ENCODE data around the gene CTTN. TPM values are rescaled to one million over a fixed set of nuclear protein-coding genes. Genes with fewer than 3 reads are reported as not detected.
A peak's percentile ranks its signal among the peaks of the same experiment; 100 is the strongest.
"Not testable (repeated sequence)": the region's sequence is repeated elsewhere in the genome, so short reads cannot be mapped to it uniquely, and the experiment has no call there.

The CTTN gene
- polyA plus RNA-seq, 3 donors, result 174 to 238 (median 175) TPM

GRCh38 chr11:70402016-70402415, 3.7 kb downstream of the CTTN start:
- DNase-seq (ENCODE audit: extremely low read depth in 1 of 11, low read depth in 9 of 11, low spot score in 4 of 11), result no peak

- no peak for DNase-seq (ENCODE audit: extremely low read depth in 1 of 11, low read depth in 9 of 11, low spot score in 4 of 11)
Observed at GRCh38 chr11:70402685-70403084, 4.4 kb downstream of the CTTN start.

DNA sequence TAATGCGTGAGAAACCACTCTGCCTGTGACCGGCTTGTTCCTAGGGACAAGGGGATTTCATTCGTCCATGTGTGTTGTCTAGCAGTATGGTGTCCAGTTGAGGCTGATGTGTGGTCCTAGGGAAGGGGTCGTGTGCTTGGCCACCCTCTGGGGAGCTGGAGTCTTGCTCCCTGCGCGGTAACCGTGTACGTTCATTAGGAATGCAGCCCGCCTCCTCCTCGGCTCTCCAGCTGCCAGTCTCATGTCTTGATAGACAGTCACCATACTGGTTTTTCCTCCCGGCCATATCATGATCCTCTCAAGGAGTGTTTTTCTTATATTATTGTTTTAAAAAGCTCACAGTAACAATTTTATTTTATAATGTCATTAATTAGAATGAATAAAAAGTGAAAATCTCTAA, 5.9 kb downstream of the CTTN start:
- no peak for DNase-seq (ENCODE audit: extremely low read depth in 1 of 11, low read depth in 9 of 11, low spot score in 4 of 11)

DNA sequence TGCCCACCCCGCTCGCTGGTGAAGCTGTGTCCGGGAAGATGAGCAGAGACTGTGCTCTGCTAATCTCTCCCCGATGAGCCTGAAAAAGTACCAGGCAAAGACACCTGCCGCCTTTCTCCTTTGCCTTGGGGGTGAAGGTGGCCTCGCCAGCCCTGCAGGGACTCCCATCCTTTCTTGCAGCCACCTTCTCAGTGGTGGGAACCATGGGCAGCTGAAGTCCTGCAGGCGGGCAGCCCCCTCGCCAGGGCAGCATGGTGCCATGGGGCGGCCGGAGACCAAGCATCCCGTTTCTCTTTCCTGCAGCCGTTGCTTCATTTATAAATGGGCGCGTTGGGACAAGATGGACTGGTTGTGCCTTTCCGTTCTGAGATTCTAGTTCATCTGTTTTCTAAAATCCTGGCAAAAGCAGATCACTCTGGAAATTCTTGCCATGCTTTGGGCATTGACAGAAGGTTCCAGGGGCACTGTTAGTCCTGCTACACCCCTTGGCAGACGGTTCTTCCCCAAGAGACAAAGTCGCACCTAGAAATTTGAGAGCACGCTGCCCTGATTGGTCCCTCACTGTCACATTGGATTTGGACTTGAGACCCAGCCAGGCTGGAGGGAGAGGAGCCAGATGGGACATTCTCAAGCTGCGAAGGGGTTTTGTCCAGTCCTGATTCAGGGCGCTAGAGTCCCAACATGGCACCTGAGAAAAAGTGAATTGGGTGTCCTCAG, 7.5 kb downstream of the CTTN start:
- no peak for DNase-seq (ENCODE audit: extremely low read depth in 1 of 11, low read depth in 9 of 11, low spot score in 4 of 11)

- no peak for DNase-seq (ENCODE audit: extremely low read depth in 1 of 11, low read depth in 9 of 11, low spot score in 4 of 11)
Observed at GRCh38 chr11:70407121-70407520, 8.8 kb downstream of the CTTN start.

GRCh38 chr11:70407814-70408213, 9.5 kb downstream of the CTTN start:
- DNase-seq (ENCODE audit: extremely low read depth in 1 of 11, low read depth in 9 of 11, low spot score in 4 of 11), result no peak

DNA sequence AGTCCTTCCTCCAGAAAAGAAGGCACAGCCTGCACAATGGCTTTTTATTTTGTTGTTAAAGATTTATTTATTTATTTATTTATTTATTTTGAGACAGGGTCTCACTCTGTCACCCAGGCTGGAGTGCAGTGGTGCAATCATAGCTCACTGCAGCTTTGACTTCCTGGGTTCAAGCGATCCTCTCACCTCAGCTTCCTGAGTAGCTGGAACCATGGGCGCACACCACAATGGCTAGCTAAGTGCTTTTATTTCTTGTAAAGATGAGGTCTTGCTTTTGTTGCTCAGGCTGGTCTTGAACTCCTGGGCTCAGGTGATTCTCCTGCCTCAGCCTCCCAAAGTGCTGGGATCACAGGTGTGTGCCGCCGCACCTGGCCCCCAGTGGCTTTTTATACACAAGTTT, 10.0 kb downstream of the CTTN start:
- not testable (repeated sequence) for DNase-seq (ENCODE audit: extremely low read depth in 1 of 11, low read depth in 9 of 11, low spot score in 4 of 11)

- DNase-seq (ENCODE audit: extremely low read depth in 1 of 11, low read depth in 9 of 11, low spot score in 4 of 11), result no peak
Observed at GRCh38 chr11:70409437-70409836, 11.1 kb downstream of the CTTN start.

DNA sequence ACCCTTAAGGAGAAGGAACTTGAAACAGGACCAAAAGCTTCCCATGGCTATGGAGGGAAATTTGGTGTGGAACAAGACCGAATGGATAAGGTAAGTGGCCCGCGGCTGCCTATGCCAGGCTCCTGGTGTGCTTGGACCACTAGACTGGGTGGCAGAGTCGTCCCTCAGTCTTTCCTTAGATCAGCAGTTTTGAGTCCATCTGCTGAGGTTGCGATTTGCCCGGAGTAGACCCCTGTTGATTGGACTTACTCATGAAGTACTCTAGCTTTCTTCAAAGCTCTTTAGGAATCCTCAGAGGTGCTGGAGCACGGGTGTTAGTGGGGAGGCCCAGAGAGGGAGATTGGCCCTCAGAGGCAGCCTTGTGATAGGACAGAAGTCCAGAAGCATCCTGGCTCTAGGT, 11.5 kb downstream of the CTTN start:
- DNase-seq (ENCODE audit: extremely low read depth in 1 of 11, low read depth in 9 of 11, low spot score in 4 of 11), result no peak

DNA sequence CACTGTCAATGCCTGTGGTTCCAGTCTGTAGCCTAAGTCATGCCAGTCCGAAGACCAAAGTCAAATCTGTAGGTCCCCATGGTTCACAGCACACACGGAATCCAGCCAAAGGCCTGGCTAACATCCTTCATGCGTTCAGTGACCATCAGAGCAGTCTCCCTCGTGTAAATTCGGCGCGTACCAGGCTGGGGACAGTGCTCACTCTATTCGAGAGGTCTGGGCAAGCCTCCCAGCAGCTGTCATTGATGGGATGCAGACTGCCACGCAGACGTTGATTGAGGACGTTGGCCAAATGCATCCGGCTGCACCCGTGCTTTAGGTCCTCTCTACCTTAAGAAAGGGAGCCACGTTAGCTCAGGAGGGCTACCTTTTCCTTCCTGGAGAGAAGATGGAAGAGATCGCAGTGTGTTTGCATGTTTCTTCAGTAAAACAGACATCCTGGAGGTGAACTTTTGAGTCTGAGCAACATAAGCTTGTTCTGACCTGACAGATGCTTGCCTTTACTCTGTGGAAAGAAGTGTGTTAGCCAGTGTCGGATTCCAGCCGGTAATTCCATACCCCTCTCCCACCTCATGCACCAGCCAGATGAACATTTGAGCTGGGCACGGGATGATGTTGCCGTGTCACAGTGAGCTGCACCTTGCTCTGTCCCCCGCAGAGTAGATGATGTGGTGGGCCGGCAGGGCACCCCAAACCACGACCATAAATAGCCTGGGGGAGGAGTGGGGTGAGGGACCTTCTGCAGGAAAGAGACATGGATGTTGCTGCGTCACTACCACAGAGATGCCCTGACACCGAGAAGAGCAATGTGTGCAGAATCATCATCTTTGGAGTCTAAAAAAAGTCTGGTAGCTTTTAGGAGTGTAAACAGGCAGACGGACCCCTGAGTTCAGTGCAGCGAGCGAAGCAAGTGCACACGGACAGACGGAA, 12.2 kb downstream of the CTTN start:
- peak in 1 of 11 donors; percentile 22 for DNase-seq (ENCODE audit: extremely low read depth in 1 of 11, low read depth in 9 of 11, low spot score in 4 of 11)

- DNase-seq (ENCODE audit: extremely low read depth in 1 of 11, low read depth in 9 of 11, low spot score in 4 of 11), result no peak
Observed at GRCh38 chr11:70411713-70412452, 13.6 kb downstream of the CTTN start.

- no peak for DNase-seq (ENCODE audit: extremely low read depth in 1 of 11, low read depth in 9 of 11, low spot score in 4 of 11)
Observed at GRCh38 chr11:70413151-70413550, 14.8 kb downstream of the CTTN start.

GRCh38 chr11:70414341-70415100, 16.2 kb downstream of the CTTN start:
- no peak for DNase-seq (ENCODE audit: extremely low read depth in 1 of 11, low read depth in 9 of 11, low spot score in 4 of 11)

GRCh38 chr11:70415191-70415590, 16.9 kb downstream of the CTTN start:
- no peak for DNase-seq (ENCODE audit: extremely low read depth in 1 of 11, low read depth in 9 of 11, low spot score in 4 of 11)

DNA sequence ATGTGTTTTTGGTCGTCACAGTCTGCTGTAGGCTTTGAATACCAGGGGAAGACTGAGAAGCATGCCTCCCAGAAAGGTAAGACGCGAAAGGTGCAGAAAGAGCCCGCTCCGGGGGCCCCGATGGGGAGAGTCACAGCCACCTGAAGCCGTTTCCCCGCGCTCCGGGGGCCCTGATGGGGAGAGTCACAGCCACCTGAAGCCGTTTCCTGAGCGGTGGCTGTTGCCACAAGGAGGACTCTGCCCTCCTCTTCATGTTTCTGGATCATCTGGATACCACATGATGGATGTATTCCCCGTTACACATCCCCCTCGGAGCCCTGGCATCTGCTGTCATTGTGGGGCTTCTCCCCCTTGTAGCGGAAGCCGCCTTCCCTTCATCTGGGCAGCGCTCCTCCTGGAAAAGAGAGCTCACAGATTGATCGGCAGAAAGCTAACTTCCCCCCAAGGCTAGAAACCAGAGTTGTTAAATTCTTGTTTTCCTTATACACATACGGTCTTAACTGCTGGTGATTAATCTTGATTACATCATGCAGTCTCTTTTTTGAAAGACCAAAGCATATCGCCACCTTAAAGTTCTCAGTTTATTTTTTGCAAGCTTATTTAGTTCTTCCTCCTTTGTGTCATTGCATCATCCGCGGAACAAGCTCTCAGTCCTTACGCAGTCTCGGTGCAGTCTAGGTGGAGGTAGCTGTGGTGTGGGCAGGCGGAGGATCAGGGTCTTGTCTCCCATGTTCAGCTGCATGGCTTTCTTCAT, 17.5 kb downstream of the CTTN start:
- no peak for DNase-seq (ENCODE audit: extremely low read depth in 1 of 11, low read depth in 9 of 11, low spot score in 4 of 11)

GRCh38 chr11:70416881-70417280, 18.6 kb downstream of the CTTN start:
- DNase-seq (ENCODE audit: extremely low read depth in 1 of 11, low read depth in 9 of 11, low spot score in 4 of 11), result no peak

- DNase-seq (ENCODE audit: extremely low read depth in 1 of 11, low read depth in 9 of 11, low spot score in 4 of 11), result no peak
Observed at GRCh38 chr11:70418130-70418529, 19.8 kb downstream of the CTTN start.

DNA sequence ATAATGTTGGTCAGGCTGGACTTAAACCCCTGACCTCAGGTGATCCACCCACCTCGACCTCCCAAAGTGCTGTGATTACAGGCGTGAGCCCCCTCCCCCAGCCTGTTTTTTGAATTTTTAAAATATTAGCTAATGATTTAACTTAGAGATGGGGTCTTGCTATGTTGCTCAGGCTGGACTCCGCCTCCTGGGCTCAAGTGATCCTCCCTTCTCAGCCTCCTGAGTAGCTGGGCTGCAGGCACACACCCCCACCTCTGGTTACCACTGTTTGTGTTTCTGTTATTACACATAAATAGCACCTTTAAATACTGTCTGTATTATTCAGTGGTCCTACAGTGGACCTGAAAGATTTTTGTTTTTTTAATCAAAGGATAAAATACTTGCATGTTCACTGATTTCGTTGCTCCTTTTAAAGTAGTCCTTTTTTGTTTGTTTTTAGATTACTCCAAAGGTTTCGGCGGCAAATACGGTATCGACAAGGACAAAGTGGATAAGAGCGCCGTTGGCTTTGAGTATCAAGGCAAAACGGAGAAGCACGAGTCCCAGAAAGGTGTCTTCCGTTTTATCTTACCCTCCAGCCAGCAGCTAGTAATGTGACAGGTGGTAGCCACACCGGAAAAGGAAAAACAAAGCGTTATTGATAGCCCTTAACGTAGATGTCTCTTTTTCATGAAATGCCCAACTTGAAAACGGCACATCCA, 21.1 kb downstream of the CTTN start:
- DNase-seq (ENCODE audit: extremely low read depth in 1 of 11, low read depth in 9 of 11, low spot score in 4 of 11), result no peak
